ENCODE results near the gene CYTH4. TPM values are rescaled to one million over a fixed set of nuclear protein-coding genes. Genes with fewer than 3 reads are reported as not detected.

Gene CYTH4
- total RNA-seq, 1 donor from 2014 or later, result 8.0 TPM

DNA sequence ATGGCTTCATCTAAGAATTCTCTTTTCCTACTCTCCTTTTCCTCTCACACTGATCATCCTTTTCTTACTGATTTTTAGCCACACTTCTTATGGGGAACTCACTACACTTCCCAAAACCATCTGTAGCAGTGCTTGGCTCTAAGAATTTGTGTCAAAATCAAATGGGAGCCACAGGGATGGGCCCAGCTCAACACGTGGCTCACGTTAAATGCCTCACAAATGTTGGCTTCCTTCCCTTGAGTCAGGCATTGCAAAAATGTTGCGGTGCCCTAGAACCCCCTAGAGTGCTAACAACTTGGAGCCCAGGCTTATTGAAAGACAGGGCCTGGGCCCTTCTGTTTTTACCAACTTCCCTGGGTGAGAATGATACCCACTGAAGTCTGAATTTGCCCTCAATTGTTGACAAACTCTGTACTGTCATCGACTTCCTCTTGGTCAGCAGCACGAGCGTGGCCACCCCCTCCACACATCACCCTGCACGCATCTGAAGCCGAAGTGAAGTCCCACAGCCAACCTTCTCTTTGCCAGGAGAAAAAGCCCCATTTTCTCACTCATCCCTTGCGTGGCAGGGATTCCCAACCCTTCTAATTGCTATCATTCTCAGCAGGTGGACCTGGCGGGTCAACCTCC is 75.3 kb downstream of the CYTH4 start:
- no peak for DNase-seq (ENCODE audit: low spot score)
- intact Hi-C loops (cut with DNase I), result no loop called here

DNA sequence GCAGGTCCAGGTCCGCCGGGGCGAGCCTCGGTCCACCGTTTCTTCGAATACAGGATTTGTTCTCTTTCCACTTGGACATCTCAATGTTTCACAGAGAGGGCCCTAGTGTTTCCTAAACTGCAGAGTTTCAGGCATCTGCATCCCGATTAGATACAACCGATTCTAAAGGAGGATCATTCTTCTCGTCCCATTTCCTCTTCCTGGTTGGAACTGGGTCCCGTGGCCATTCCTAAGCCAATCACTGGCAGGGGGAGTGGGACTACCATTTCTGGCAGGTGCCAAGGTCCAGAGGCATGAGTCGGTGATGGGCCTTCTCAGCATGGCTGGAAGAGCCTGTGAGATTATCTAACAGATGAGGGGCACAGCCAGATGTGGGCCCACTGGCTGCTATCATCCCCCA is 76.1 kb downstream of the CYTH4 start:
- DNase-seq (ENCODE audit: low spot score), result no peak
- intact Hi-C loops (cut with DNase I), result no loop called here

DNA sequence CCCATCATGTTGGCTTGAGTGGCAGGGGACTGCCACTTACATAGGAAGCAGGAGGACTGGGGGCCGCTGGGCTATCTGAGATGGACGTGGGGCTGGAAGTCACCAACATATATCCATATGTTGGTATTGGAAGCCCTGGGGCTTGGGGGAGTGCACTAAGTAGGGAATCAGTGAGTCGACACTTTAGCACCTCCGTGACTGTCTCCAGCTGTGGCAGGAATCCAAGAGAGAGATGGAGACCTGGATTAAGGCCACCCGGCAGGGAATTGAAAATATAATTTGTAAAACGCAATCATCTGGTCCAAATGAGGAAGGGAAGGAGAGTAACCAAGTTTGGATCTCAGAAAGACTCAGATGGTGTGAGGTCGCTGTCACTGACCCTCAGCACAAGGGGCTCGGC is 76.6 kb downstream of the CYTH4 start:
- intact Hi-C loops (cut with DNase I), result no loop called here
- no peak for DNase-seq (ENCODE audit: low spot score)

DNA sequence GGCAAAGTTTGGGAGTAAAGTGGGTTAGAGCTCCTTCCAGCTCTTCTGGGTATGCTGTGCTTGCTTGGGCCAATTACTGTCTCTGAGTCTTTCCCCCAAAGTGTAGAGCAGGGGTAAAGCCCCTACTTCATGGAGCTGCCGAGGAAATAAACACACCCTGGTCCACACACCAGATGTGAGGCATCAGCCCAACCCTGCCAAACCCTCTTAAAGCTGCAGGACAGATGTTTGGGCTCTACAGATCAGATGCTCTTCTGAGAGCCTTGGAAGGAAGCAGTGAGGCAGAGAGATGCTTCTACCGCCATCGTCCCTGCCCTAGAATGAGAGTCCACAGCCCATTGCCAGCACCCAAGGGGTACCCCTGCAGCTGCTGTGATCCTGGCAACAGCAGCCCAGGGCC is 80.3 kb downstream of the CYTH4 start:
- DNase-seq (ENCODE audit: low spot score), result no peak
- intact Hi-C loops (cut with DNase I), result no loop called here

DNA sequence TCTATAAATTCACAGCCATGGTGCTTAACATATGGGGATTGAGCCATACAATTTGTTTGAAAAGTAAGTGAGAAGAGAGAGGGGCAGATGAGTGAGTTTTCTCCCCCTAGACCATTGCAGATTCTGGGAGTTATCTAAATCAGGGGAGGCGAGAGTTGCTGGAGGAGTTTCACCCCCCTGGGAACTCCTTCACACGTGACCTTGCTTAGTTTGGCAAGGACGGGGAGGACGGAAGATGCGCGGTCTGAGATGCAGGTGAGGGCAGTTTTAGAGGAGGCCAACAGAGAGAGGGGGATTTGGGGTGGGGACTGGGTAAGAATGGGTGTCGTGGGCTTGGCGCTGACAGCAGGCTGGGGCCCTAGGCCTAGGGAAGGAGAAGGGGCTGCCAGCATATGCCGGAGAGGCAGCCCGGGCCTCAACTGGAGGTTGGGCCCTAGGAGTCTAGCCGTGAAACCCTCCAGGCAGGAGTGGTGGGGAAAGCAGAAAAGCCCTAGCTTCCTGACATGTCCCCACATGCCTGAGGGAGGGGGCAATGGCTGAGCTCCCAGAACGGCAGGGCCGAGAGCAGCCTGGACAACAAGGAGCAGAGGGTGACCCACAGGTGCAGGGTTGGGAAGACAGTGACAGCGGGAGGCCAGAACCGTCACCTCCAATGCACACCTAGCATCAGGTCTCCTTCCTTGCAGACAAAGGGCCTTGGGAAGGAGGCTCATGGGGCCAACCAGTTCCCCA is 81.1 kb downstream of the CYTH4 start:
- DNase-seq (ENCODE audit: low spot score), result no peak
- intact Hi-C loops (cut with DNase I), result no loop called here

Other genes starting within 250 kb of the CYTH4 start
- 50.2 TPM for gene KCTD17, start 230.8 kb upstream of the CYTH4 start, total RNA-seq
- not detected for gene TMPRSS6, start 172.8 kb upstream of the CYTH4 start, total RNA-seq
- 0.51 TPM for gene IL2RB, start 132.6 kb upstream of the CYTH4 start, total RNA-seq
- 2.8 TPM for gene C1QTNF6, start 94.3 kb upstream of the CYTH4 start, total RNA-seq
- not detected for gene SSTR3, start 70.0 kb upstream of the CYTH4 start, total RNA-seq
- 5.1 TPM for gene RAC2, start 38.2 kb upstream of the CYTH4 start, total RNA-seq
- gene ELFN2, start 145.0 kb downstream of the CYTH4 start, total RNA-seq, result 0.03 TPM
- 5.3 TPM for gene MFNG, start 203.9 kb downstream of the CYTH4 start, total RNA-seq
- gene CARD10, start 236.9 kb downstream of the CYTH4 start, total RNA-seq, result 6.0 TPM